Mucosa of stomach (tissue), 1 donor: ENCODE data around the gene ZNF221.

Experiments
- H3K27me3 ChIP-seq: one replicate; pipeline ENCODE4 v1.7.0; 2013; ENCODE audit warnings: mild to moderate bottlenecking, low read length; ENCODE audit not compliant: control insufficient read depth, insufficient read depth
- H3K36me3 ChIP-seq: one replicate; pipeline ENCODE4 v1.7.0; 2013; ENCODE audit warnings: low read length; ENCODE audit not compliant: control insufficient read depth, insufficient read depth
- H3K4me1 ChIP-seq: one replicate; pipeline ENCODE4 v1.7.0; 2013; ENCODE audit warnings: mild to moderate bottlenecking, low read length; ENCODE audit not compliant: control insufficient read depth, insufficient read depth
- H3K4me3 ChIP-seq: one replicate; pipeline ENCODE4 v1.7.0; 2013; ENCODE audit warnings: low read length
- H3K9ac ChIP-seq: one replicate; pipeline ENCODE4 v1.7.0; 2013; ENCODE audit warnings: mild to moderate bottlenecking, low read length, moderate library complexity
- H3K9me3 ChIP-seq: one replicate; pipeline ENCODE4 v1.7.0; 2013; ENCODE audit warnings: mild to moderate bottlenecking, low read length, moderate library complexity; ENCODE audit not compliant: control insufficient read depth
- donor health status: Pancreatic carcinoma.

Gene ZNF221

DNA sequence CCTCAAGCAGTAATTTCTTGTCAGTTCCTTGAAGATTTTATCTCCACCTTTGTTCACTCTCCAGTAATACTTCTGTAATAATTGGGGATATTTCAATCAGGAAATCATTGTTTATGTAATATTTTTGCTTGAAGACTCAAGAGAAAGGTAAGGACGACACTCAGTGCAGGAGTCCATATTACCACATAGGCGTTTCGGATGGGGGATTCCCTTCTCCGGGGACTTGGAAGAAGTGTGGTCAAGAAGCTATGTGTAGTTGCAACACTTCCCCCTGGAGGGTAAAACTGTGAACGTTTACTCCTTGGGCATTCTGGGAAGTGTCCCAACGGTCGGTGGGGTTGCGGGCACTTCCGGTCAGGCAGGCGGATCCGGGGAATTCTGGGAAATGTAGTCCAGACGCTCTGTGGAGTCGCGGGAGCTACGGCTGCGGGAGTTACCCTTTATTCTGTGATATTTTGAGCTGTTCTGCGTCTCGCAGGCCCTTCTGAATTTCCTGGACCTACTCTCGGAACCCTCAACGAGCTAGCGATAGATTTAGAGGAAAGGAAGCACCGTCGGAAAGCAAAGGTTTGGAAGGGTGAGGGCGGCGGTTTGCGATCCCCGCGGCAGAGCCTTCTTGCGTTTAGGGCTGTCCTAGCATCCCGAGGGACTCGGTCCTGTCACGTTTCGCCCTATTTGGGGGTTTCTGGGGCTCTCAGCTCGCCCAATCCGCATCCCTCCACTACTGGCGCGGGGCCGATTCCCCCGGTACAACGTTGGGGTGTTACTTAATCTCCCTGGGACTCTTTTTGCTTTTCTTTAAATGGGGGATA is at the start of gene ZNF221:
Gene ZNF221 (plus strand): TSS at position 395 of the 812 bp plus-strand sequence. CDS start 11,499 bp downstream, outside the sequence.
- Histone ChIP-seq H3K9ac (peak within 1 kb of the TSS; percentile 77), H3K9me3 (no peaks in the 10 kb centered on the region), H3K27me3 (no peaks in the 10 kb centered on the region), H3K4me3 (peak within 1 kb of the TSS; percentile 92), H3K4me1 (no peaks in the 10 kb centered on the region), H3K36me3 (no peaks in the 10 kb centered on the region)

DNA sequence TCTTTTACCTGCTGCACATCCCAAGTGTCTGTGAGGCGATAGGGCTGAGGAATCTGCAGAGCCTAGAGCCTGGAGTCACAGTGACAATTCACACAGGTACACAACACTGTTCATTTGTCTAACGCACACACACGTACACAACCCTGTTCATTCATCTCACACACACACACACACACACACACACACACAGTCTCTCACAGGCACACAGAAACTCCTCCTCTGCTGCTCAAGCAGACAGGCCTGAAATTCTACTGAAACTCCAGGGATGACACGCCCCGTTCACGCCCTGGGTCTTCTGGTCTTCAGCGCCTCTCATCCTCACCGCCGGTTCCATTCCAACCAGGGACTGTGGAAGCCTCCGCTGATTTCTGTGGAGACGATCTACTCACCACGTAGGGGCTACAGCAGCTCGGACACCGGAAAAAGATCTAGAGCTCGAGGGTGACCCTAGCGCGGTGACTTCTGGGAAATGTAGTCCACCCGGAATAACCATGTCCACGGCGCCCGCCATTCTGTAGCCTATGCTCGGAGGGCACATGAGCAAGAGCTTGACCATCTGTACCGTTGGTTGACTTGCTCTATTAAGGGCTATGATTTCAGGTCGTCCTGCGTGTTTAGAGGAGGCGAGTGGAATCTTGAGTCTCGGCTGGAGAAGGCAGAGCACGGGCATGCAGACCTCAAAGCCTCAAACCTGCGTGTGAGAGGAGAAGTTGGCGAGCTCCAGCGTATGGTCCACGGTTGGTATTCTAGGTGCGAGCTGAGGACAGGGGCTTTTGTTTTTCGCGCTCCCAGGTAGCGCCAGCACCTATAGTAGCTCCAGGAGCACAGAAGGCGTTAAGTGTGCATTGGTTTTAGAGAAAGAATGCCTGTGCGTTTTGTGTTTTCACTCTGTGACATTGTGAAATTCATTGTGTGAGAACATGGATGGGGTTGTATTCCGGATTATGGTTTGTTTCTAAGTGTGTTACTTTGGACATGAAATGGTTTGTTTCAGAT is 49.3 kb upstream of the ZNF221 start:
- H3K9me3 ChIP-seq = peaks cover 24% of the 10 kb centered on the region

GRCh38 chr19:43902399-43902798 is 48.6 kb upstream of the ZNF221 start:
- Histone ChIP-seq H3K4me1 (peaks cover 8% of the 10 kb centered on the region), H3K36me3 (no peaks in the 10 kb centered on the region), H3K9ac (no peak overlapping the region), H3K4me3 (peak overlapping the region; percentile 100), H3K27me3 (no peaks in the 10 kb centered on the region), H3K9me3 (peaks cover 24% of the 10 kb centered on the region)

More for the DNA sequence above, 49.3 kb upstream of the ZNF221 start:
- Histone ChIP-seq H3K36me3 (no peaks in the 10 kb centered on the region), H3K4me1 (peaks cover 8% of the 10 kb centered on the region), H3K9ac (peak overlapping the region; percentile 61), H3K27me3 (no peaks in the 10 kb centered on the region), H3K4me3 (peak overlapping the region; percentile 100)

DNA sequence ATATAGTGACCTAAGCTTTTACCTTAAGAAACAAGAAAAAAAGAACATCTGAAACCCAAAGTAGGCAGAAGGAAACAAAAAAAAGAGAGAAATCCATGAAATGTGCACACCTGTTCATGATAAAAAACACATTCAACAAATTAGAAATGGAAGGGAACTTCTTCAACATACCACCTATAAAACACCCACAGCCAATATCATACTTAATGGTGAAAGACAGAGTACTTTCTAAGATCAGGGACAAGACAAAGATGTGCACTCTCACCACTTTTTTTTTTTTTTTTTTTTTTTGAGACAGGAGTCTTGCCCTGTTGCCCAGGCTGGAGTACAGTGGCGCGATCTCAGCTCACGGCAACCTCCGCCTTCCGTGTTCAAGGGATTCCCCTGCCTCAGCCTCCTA is 45.1 kb upstream of the ZNF221 start:
- H3K27me3 ChIP-seq = no peaks in the 10 kb centered on the region
- H3K36me3 ChIP-seq = no peaks in the 10 kb centered on the region
- peaks cover 6% of the 10 kb centered on the region for H3K4me1 ChIP-seq
- no peak overlapping the region for H3K4me3 ChIP-seq
- H3K9ac ChIP-seq = no peak overlapping the region
- H3K9me3 ChIP-seq = peaks cover 32% of the 10 kb centered on the region

- Histone ChIP-seq H3K27me3 (no peaks in the 10 kb centered on the region), H3K36me3 (no peaks in the 10 kb centered on the region), H3K9ac (no peak overlapping the region), H3K4me3 (no peak overlapping the region), H3K4me1 (no peaks in the 10 kb centered on the region), H3K9me3 (peaks cover 32% of the 10 kb centered on the region)
Measured at GRCh38 chr19:43906774-43907173, 44.3 kb upstream of the ZNF221 start.

GRCh38 chr19:43908659-43909058 is 42.4 kb upstream of the ZNF221 start:
- Histone ChIP-seq H3K4me1 (no peaks in the 10 kb centered on the region), H3K4me3 (no peak overlapping the region), H3K9ac (no peak overlapping the region), H3K27me3 (no peaks in the 10 kb centered on the region), H3K9me3 (peaks cover 28% of the 10 kb centered on the region), H3K36me3 (peaks cover 3% of the 10 kb centered on the region)

- peaks cover 38% of the 10 kb centered on the region for H3K9me3 ChIP-seq
- no peaks in the 10 kb centered on the region for H3K4me1 ChIP-seq
Measured at GRCh38 chr19:43910884-43911283, 40.1 kb upstream of the ZNF221 start.

GRCh38 chr19:43913383-43913782 is 37.6 kb upstream of the ZNF221 start:
- Histone ChIP-seq H3K9ac (no peak overlapping the region), H3K9me3 (peaks cover 44% of the 10 kb centered on the region), H3K27me3 (no peaks in the 10 kb centered on the region), H3K4me1 (no peaks in the 10 kb centered on the region), H3K36me3 (peaks cover 25% of the 10 kb centered on the region), H3K4me3 (no peak overlapping the region)

More at GRCh38 chr19:43910884-43911283, 40.1 kb upstream of the ZNF221 start:
- Histone ChIP-seq H3K27me3 (no peaks in the 10 kb centered on the region), H3K9ac (no peak overlapping the region), H3K4me3 (no peak overlapping the region), H3K36me3 (peaks cover 20% of the 10 kb centered on the region)

DNA sequence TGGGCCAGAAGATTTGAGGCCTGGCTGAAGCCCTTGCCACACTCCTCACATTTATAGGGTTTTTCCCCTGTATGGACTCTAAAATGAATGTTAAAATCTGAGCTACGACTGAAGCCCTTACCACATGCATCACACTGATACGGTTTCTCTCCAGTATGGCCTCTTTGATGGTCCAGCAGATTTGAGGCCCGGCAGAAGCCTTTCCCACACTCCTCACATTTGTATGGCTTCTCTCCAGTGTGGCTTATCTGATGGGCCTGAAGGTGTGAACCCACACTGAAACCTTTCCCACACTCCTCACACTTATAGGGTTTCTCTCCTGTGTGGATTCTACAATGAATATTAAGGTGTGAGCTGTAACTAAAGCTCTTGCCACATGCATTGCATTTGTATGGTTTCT is 37.0 kb upstream of the ZNF221 start:
- Histone ChIP-seq H3K36me3 (peaks cover 27% of the 10 kb centered on the region), H3K9me3 (peaks cover 42% of the 10 kb centered on the region), H3K9ac (no peak overlapping the region), H3K27me3 (no peaks in the 10 kb centered on the region), H3K4me1 (no peaks in the 10 kb centered on the region), H3K4me3 (no peak overlapping the region)

DNA sequence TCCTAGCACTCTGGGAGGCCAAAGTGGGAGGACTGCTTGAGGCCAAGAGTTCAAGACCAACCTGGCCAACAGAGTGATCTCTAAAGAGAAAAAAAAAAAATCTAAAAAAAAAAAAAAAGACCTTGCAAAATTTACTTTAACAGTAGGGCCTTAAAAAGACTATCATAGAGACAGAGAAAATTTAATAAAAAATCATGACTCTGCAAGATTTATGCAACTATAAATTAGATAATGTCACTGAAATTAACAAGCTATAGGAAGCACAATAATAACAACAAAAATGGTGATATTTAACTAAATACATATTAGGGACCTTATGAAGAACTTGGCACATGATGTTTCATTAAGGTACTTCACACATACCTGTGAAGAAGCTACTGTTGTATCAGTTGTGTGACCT is 27.2 kb upstream of the ZNF221 start:
- H3K4me1 ChIP-seq = no peaks in the 10 kb centered on the region
- peaks cover 12% of the 10 kb centered on the region for H3K36me3 ChIP-seq
- no peak overlapping the region for H3K4me3 ChIP-seq
- no peaks in the 10 kb centered on the region for H3K27me3 ChIP-seq
- H3K9ac ChIP-seq = no peak overlapping the region
- H3K9me3 ChIP-seq = peaks cover 5% of the 10 kb centered on the region

DNA sequence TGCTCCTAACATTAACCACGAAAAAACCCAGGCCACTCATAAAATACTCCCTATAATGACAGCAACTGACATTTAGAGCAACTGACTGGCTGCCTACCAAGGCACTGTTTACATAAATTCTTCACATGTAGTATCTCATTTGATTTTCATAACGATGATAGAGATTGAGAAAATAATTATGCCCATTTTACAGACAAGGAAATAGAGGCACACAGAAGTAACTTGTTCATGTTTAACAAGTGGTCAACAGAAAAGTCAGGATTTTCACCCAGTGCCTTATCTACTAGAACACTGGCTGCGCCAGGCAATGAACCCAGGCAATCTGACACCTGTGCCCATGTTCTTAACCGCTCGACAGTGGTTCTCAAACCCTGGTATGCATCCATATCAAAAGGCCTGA is 22.2 kb upstream of the ZNF221 start:
- Histone ChIP-seq H3K27me3 (no peaks in the 10 kb centered on the region), H3K9me3 (no peaks in the 10 kb centered on the region), H3K4me1 (no peaks in the 10 kb centered on the region), H3K9ac (no peak overlapping the region), H3K36me3 (peaks cover 4% of the 10 kb centered on the region), H3K4me3 (no peak overlapping the region)
